A549 (cell line): ENCODE measurements around the gene ZNF605.

Experiments used
- MAZ ChIP-seq: fragments of 150-350 bp; IDR thresholded peaks from 2 replicates; pipeline ENCODE4 v1.6.1; 2014; ENCODE audit warnings: antibody characterized with exemption, low read depth, low read length, borderline replicate concordance
- TF ChIP-seq, protein P1 (sequence below): fragments of >200 bp; sonication (Bioruptor Twin); formaldehyde crosslinking; IDR thresholded peaks from 3 replicates; pipeline ENCODE4 v1.5.1; 2016

DNA sequence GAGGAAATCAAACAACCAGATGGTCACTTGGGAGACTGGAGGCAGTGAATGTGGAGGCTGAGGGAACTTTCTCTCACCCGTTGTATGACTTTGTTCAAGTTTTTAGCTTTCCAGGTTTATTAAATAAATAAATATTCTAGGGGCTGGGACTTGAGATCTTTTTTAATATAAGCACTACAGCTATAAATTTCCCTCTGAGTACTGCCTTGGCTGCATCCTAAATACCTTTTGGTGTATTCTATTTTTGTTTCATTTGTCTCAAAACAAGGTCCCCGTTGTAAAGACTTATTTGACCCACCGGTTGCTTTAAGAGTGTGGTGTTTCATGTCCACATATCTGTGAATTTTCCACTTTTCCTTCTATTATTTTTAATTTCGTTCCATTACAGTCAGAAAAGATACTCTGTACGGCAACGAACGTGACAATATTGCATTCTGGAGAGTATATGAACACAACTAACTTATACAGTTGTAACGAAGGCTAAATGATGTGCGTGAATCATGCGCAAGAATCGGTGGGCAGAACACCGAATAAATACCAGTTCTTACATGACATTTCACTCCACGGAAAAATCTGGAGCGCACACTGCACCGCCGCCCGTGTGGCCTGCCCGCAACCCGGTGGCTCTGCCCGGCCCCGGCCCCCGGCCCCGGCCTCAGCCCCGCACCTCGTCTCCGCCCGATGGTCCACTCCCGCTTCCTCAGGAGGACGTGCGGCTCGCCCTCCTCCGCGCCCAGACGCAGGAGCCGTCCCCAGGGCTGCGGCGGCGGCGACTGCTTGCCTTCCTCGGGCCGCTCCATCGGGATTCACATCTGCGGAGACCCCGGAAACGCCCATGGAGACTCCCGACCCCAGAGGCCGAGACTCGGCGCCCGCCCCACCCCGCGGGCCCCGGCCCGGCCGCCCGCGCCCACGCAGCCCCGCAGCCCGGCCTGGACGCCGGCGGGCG, 69.3 kb downstream of the ZNF605 start:
- TF ChIP-seq MAZ = no peak
- TF ChIP-seq, protein P1, sequence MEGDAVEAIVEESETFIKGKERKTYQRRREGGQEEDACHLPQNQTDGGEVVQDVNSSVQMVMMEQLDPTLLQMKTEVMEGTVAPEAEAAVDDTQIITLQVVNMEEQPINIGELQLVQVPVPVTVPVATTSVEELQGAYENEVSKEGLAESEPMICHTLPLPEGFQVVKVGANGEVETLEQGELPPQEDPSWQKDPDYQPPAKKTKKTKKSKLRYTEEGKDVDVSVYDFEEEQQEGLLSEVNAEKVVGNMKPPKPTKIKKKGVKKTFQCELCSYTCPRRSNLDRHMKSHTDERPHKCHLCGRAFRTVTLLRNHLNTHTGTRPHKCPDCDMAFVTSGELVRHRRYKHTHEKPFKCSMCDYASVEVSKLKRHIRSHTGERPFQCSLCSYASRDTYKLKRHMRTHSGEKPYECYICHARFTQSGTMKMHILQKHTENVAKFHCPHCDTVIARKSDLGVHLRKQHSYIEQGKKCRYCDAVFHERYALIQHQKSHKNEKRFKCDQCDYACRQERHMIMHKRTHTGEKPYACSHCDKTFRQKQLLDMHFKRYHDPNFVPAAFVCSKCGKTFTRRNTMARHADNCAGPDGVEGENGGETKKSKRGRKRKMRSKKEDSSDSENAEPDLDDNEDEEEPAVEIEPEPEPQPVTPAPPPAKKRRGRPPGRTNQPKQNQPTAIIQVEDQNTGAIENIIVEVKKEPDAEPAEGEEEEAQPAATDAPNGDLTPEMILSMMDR = no peak
